Measurements from ENCODE around the gene IPO4. TPM values are rescaled to one million over a fixed set of nuclear protein-coding genes. Genes with fewer than 3 reads are reported as not detected.

Gene IPO4
- total and polyA plus RNA-seq, 4 donors: 13.6 to 32.9 (median 23.0) TPM

DNA sequence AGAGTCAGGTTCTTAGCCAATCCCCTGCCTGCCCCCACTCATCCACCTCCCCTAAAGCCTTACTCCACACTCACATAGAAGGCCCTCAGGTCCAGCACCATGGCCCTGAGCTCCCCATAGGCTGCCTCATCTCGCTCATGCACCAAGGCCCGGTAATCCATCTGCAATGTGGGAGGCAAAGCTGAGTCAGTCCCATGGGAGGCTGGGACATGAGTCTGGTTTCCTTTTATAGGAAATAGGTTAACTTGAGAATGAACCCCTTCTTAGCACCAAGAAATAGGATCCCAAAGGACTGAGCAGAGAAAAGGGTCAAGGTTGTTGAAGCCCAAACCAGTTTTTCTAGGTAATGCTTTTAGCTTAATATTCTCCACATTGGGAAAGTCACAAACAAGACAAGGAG is 45.1 kb downstream of the IPO4 start:
- WGBS: 93% methylated on average over 2 of the region's 2 CpGs
- peaks cover 3 to 52% (median 31%) of the 10 kb centered on the region in 4 donors for H3K4me1 ChIP-seq (ENCODE audit: control insufficient read depth in 4 of 4, insufficient read depth in 4 of 4, low read length in 3 of 4)

DNA sequence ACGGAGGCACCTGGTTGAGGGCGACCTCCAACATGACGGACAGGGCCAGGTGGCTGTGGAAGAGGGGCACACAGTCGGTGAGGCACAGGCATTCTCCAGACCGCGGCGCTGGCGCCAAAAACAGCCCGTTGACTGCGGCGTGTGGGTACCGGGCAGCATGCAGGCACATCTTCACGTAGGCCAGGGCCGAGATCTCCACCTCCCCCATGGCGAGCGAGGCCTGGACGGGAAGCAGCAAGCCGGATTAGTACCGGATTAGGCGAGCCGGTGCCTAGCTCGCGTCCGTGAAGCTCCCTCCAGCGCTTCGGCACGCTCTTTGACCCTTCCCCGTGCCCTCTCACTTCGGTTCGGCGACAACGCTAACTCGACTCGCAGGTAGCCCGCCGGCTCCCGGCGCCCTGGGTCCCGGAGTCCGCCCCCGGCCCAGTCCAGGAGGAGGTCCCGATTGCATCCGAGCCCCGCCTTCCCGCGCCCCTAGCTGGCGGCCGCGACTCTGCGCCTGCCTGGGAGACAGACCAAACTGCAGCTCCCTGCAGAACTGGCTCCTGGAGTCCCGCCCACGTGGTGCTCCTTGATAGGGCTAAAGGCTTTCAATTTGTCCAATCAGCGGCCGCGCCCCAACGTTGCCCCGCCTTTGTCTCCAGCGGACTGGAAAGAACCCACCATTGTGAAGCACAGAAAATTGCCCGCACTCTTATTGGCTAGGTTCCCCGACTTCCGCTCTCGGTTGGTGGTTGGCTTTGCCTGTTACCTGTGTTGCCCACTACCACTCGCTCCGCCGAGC is 47.3 kb downstream of the IPO4 start, which contains the start of gene EMC9:
TSS of gene EMC9 (minus strand) at position 495 of the 784 bp plus-strand sequence. CDS start at position 208, 287 bp downstream.
- Histone ChIP-seq H3K9ac (ENCODE audit: low read depth in 1 of 2, low read length in 2 of 2) (peak within 1 kb of the TSS; percentile 32 to 67), H3K9me3 (ENCODE audit: control insufficient read depth in 4 of 4, low read length in 3 of 4) (no peaks in the 10 kb centered on the region), H3K27ac (ENCODE audit: low read depth in 1 of 2, low read length in 2 of 2) (peak within 1 kb of the TSS; percentile 84 to 85), H3K36me3 (ENCODE audit: control insufficient read depth in 4 of 4, insufficient read depth in 3 of 4, low read depth in 1 of 4, low read length in 3 of 4) (peaks cover 6 to 24% (median 19%) of the 10 kb centered on the region in 4 donors), H3K27me3 (ENCODE audit: control insufficient read depth in 4 of 4, insufficient read depth in 4 of 4, low read length in 3 of 4) (no peaks in the 10 kb centered on the region), H3K4me1 (ENCODE audit: control insufficient read depth in 4 of 4, insufficient read depth in 4 of 4, low read length in 3 of 4) (peaks cover 4 to 56% (median 38%) of the 10 kb centered on the region in 4 donors), H3K4me3 (ENCODE audit: low read depth in 1 of 3, low read length in 3 of 3) (peak within 1 kb of the TSS; percentile 72 to 87 (median 86))
- under 1% methylated on average over 65 of the region's 65 CpGs for WGBS
- TF ChIP-seq YY1 (IDR thresholded peaks at IDR 0.05) (peak; percentile 90), GABPA (IDR thresholded peaks at IDR 0.05 in 1 of 2, conservative IDR thresholded peaks at IDR 0.05 in 1 of 2) (peak; percentile 48 to 78), EGR1 (IDR thresholded peaks at IDR 0.05; ENCODE audit: low read depth in 2 of 2) (peak; percentile 94 to 96), FOXA2 (IDR thresholded peaks at IDR 0.05) (no peak), HNF4G (IDR thresholded peaks at IDR 0.05) (no peak), FOXA1 (IDR thresholded peaks at IDR 0.05) (peak; percentile 33), RAD21 (IDR thresholded peaks at IDR 0.05) (peak; percentile 39 to 55), RXRA (IDR thresholded peaks at IDR 0.05) (peak in 1 of 2 donors; percentile 30), HNF4A (conservative IDR thresholded peaks at IDR 0.05) (peak; percentile 53 to 56), JUND (IDR thresholded peaks at IDR 0.05) (peak in 1 of 2 donors; percentile 35), TAF1 (conservative IDR thresholded peaks at IDR 0.05) (peak; percentile 91), NR2F2 (IDR thresholded peaks at IDR 0.05) (no peak), SP1 (IDR thresholded peaks at IDR 0.05) (peak; percentile 94)
- TF ChIP-seq, protein P1, sequence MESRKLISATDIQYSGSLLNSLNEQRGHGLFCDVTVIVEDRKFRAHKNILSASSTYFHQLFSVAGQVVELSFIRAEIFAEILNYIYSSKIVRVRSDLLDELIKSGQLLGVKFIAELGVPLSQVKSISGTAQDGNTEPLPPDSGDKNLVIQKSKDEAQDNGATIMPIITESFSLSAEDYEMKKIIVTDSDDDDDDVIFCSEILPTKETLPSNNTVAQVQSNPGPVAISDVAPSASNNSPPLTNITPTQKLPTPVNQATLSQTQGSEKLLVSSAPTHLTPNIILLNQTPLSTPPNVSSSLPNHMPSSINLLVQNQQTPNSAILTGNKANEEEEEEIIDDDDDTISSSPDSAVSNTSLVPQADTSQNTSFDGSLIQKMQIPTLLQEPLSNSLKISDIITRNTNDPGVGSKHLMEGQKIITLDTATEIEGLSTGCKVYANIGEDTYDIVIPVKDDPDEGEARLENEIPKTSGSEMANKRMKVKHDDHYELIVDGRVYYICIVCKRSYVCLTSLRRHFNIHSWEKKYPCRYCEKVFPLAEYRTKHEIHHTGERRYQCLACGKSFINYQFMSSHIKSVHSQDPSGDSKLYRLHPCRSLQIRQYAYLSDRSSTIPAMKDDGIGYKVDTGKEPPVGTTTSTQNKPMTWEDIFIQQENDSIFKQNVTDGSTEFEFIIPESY (IDR thresholded peaks at IDR 0.05): no peak
- TF ChIP-seq, protein P2, sequence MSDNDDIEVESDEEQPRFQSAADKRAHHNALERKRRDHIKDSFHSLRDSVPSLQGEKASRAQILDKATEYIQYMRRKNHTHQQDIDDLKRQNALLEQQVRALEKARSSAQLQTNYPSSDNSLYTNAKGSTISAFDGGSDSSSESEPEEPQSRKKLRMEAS (IDR thresholded peaks at IDR 0.05): peak; percentile 67
- TF ChIP-seq, protein P3, sequence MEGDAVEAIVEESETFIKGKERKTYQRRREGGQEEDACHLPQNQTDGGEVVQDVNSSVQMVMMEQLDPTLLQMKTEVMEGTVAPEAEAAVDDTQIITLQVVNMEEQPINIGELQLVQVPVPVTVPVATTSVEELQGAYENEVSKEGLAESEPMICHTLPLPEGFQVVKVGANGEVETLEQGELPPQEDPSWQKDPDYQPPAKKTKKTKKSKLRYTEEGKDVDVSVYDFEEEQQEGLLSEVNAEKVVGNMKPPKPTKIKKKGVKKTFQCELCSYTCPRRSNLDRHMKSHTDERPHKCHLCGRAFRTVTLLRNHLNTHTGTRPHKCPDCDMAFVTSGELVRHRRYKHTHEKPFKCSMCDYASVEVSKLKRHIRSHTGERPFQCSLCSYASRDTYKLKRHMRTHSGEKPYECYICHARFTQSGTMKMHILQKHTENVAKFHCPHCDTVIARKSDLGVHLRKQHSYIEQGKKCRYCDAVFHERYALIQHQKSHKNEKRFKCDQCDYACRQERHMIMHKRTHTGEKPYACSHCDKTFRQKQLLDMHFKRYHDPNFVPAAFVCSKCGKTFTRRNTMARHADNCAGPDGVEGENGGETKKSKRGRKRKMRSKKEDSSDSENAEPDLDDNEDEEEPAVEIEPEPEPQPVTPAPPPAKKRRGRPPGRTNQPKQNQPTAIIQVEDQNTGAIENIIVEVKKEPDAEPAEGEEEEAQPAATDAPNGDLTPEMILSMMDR (IDR thresholded peaks at IDR 0.05; ENCODE audit: low read depth, low read length, missing input control): peak; percentile 66
- TF ChIP-seq, protein P4, sequence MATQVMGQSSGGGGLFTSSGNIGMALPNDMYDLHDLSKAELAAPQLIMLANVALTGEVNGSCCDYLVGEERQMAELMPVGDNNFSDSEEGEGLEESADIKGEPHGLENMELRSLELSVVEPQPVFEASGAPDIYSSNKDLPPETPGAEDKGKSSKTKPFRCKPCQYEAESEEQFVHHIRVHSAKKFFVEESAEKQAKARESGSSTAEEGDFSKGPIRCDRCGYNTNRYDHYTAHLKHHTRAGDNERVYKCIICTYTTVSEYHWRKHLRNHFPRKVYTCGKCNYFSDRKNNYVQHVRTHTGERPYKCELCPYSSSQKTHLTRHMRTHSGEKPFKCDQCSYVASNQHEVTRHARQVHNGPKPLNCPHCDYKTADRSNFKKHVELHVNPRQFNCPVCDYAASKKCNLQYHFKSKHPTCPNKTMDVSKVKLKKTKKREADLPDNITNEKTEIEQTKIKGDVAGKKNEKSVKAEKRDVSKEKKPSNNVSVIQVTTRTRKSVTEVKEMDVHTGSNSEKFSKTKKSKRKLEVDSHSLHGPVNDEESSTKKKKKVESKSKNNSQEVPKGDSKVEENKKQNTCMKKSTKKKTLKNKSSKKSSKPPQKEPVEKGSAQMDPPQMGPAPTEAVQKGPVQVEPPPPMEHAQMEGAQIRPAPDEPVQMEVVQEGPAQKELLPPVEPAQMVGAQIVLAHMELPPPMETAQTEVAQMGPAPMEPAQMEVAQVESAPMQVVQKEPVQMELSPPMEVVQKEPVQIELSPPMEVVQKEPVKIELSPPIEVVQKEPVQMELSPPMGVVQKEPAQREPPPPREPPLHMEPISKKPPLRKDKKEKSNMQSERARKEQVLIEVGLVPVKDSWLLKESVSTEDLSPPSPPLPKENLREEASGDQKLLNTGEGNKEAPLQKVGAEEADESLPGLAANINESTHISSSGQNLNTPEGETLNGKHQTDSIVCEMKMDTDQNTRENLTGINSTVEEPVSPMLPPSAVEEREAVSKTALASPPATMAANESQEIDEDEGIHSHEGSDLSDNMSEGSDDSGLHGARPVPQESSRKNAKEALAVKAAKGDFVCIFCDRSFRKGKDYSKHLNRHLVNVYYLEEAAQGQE (IDR thresholded peaks at IDR 0.05): peak; percentile 83
- TF ChIP-seq, protein P5, sequence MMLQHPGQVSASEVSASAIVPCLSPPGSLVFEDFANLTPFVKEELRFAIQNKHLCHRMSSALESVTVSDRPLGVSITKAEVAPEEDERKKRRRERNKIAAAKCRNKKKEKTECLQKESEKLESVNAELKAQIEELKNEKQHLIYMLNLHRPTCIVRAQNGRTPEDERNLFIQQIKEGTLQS (IDR thresholded peaks at IDR 0.05): no peak
- DNase-seq (ENCODE audit: low spot score): peak; percentile 99

More for the DNA sequence above, 45.1 kb downstream of the IPO4 start:
- peaks cover 3 to 15% (median 10%) of the 10 kb centered on the region in 4 donors for H3K36me3 ChIP-seq (ENCODE audit: control insufficient read depth in 4 of 4, insufficient read depth in 3 of 4, low read depth in 1 of 4, low read length in 3 of 4)
- no peaks in the 10 kb centered on the region for H3K9me3 ChIP-seq (ENCODE audit: control insufficient read depth in 4 of 4, low read length in 3 of 4)
- H3K4me3 ChIP-seq (ENCODE audit: low read depth in 1 of 3, low read length in 3 of 3): no peak overlapping the region
- no peak overlapping the region for H3K9ac ChIP-seq (ENCODE audit: low read depth in 1 of 2, low read length in 2 of 2)
- no peak for DNase-seq (ENCODE audit: low spot score)
- H3K27me3 ChIP-seq (ENCODE audit: control insufficient read depth in 4 of 4, insufficient read depth in 4 of 4, low read length in 3 of 4): no peaks in the 10 kb centered on the region
- TF ChIP-seq SP1 (IDR thresholded peaks at IDR 0.05): no peak
- no peak for TF ChIP-seq HNF4A (conservative IDR thresholded peaks at IDR 0.05)
- no peak for TF ChIP-seq RXRA (IDR thresholded peaks at IDR 0.05)
- TF ChIP-seq FOXA2 (IDR thresholded peaks at IDR 0.05): no peak
- no peak for TF ChIP-seq JUND (IDR thresholded peaks at IDR 0.05)
- TF ChIP-seq TAF1 (conservative IDR thresholded peaks at IDR 0.05): no peak
- no peak overlapping the region for H3K27ac ChIP-seq (ENCODE audit: low read depth in 1 of 2, low read length in 2 of 2)

All from liver (tissue), 9 donors.